LoVo (cell line): ENCODE measurements around the gene SLC30A3.

Experiments
- DNase-seq: peaks from one replicate; pipeline ENCODE4 v3.0.0-alpha.2; 2016; ENCODE audit warnings: low spot score

SLC30A3 gene

GRCh38 chr2:27258051-27258450 is 4.8 kb downstream of the SLC30A3 start:
- DNase-seq: no peak

GRCh38 chr2:27256855-27257454 is 5.9 kb downstream of the SLC30A3 start:
- no peak for DNase-seq

GRCh38 chr2:27255660-27256059 is 7.2 kb downstream of the SLC30A3 start:
- no peak for DNase-seq

- no peak for DNase-seq
These were observed 7.7 kb downstream of the SLC30A3 start for GRCh38 chr2:27255187-27255586.

- no peak for DNase-seq
These were observed 11.1 kb downstream of the SLC30A3 start for GRCh38 chr2:27251766-27252165.

GRCh38 chr2:27250652-27251379 is 12.0 kb downstream of the SLC30A3 start:
- DNase-seq: no peak

GRCh38 chr2:27249891-27250651 is 12.8 kb downstream of the SLC30A3 start:
- DNase-seq: no peak

GRCh38 chr2:27249159-27249890 is 13.5 kb downstream of the SLC30A3 start:
- DNase-seq: no peak

- DNase-seq: no peak
These were observed 15.0 kb downstream of the SLC30A3 start for GRCh38 chr2:27247893-27248292.

GRCh38 chr2:27245626-27246025 is 17.2 kb downstream of the SLC30A3 start:
- no peak for DNase-seq

GRCh38 chr2:27245116-27245515 is 17.7 kb downstream of the SLC30A3 start:
- no peak for DNase-seq

- no peak for DNase-seq
These were observed 19.3 kb downstream of the SLC30A3 start for GRCh38 chr2:27243391-27244130.

GRCh38 chr2:27242614-27242951 is 20.3 kb downstream of the SLC30A3 start:
- DNase-seq: no peak

GRCh38 chr2:27241761-27242613 is 20.9 kb downstream of the SLC30A3 start:
- DNase-seq: no peak

- DNase-seq: no peak
These were observed 22.4 kb downstream of the SLC30A3 start for GRCh38 chr2:27240406-27240805.

- no peak for DNase-seq
These were observed 23.9 kb downstream of the SLC30A3 start for GRCh38 chr2:27238976-27239375.

- DNase-seq: no peak
These were observed 25.4 kb downstream of the SLC30A3 start for GRCh38 chr2:27237341-27237945.

GRCh38 chr2:27236626-27237025 is 26.2 kb downstream of the SLC30A3 start:
- no peak for DNase-seq

GRCh38 chr2:27236136-27236535 is 26.7 kb downstream of the SLC30A3 start:
- DNase-seq: no peak

- no peak for DNase-seq
These were observed 29.5 kb downstream of the SLC30A3 start for GRCh38 chr2:27233341-27233740.
